ENCODE results near the gene MAP1B.

DNA sequence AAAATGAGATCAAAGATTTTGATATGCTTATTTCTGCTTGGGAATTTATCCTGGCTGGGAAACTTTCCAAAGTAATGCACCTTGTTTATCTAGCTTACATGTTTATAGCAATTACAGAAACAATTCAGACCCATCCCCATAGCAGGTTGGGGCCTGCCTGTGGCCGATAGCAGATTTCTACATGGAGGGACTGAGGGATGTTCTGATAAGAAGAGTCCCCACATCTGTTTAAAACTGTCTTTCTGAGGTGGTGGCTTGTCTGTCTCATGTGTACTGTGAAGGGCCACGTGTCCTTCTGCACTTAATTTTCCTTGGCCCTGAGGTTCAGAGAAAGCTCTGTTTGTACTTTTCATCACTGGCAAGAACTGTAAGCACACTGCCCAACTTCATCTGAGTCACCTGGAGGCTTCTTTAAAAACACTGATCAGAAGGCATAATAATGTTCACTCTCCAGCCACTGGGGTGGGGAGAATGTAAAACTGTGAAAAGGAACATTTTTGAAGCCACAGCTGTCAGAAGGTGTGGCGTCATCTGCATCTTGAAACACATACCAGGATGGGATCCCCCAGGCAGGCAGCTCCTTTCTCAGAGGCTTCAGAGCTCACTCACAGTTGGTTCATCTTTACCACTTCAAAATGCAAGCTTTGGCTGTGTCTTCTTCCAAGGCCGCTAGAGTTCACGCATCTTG is 80.3 kb downstream of the MAP1B start:
- TF ChIP-seq, protein P1, sequence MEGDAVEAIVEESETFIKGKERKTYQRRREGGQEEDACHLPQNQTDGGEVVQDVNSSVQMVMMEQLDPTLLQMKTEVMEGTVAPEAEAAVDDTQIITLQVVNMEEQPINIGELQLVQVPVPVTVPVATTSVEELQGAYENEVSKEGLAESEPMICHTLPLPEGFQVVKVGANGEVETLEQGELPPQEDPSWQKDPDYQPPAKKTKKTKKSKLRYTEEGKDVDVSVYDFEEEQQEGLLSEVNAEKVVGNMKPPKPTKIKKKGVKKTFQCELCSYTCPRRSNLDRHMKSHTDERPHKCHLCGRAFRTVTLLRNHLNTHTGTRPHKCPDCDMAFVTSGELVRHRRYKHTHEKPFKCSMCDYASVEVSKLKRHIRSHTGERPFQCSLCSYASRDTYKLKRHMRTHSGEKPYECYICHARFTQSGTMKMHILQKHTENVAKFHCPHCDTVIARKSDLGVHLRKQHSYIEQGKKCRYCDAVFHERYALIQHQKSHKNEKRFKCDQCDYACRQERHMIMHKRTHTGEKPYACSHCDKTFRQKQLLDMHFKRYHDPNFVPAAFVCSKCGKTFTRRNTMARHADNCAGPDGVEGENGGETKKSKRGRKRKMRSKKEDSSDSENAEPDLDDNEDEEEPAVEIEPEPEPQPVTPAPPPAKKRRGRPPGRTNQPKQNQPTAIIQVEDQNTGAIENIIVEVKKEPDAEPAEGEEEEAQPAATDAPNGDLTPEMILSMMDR (conservative IDR thresholded peaks at IDR 0.05; ENCODE audit: low read depth, low read length), result no peak
- TF ChIP-seq EZH2 (IDR thresholded peaks at IDR 0.05; ENCODE audit: borderline replicate concordance, low read depth, low read length, poor library complexity, severe bottlenecking), result no peak
